HEK293T (cell line): ENCODE data around the gene CASTOR1.

Experiments
- CTCF ChIA-PET: fragments of 350-600 bp; formaldehyde crosslinking; extraction: SDS; loops from one replicate; lab custom pipeline; 2021; ENCODE audit warnings: antibody characterized with exemption, inconsistent platforms; lab: Yijun Ruan, JAX
- POLR2A ChIA-PET: fragments of 350-600 bp; formaldehyde crosslinking; extraction: SDS; loops from one replicate; lab custom pipeline; 2020; ENCODE audit warnings: antibody characterized with exemption, inconsistent platforms; lab: Yijun Ruan, JAX
- DNase-seq: peaks from one replicate; pipeline ENCODE4 v3.0.0; 2012; ENCODE audit warnings: mixed read lengths; ENCODE audit errors: extremely low spot score
- ARNT ChIP-seq: fragments of 450-650 bp; IDR thresholded peaks from 2 replicates; pipeline ENCODE4 v1.6.1; 2017; ENCODE audit warnings: mild to moderate bottlenecking
- BHLHE40 ChIP-seq: fragments of 450-650 bp; IDR thresholded peaks from 2 replicates; pipeline ENCODE4 v1.6.1; 2016; ENCODE audit warnings: mild to moderate bottlenecking, moderate library complexity, borderline replicate concordance
- CTBP1 ChIP-seq: fragments of 450-650 bp; IDR thresholded peaks from 2 replicates; pipeline ENCODE4 v1.6.1; 2016; ENCODE audit warnings: borderline replicate concordance
- ELF4 ChIP-seq: fragments of 450-650 bp; IDR thresholded peaks from 2 replicates; pipeline ENCODE4 v1.6.1; 2017; ENCODE audit warnings: antibody characterized with exemption
- FOXA1 ChIP-seq: fragments of 450-650 bp; IDR thresholded peaks from 2 replicates; pipeline ENCODE4 v1.6.1; 2016; ENCODE audit warnings: mild to moderate bottlenecking
- FOXK2 ChIP-seq: fragments of 450-650 bp; IDR thresholded peaks from 2 replicates; pipeline ENCODE4 v1.6.1; 2016; ENCODE audit warnings: mild to moderate bottlenecking
- FOXM1 ChIP-seq: fragments of 450-650 bp; IDR thresholded peaks from 2 replicates; pipeline ENCODE4 v1.6.1; 2017; ENCODE audit warnings: mild to moderate bottlenecking, borderline replicate concordance
- HDGF ChIP-seq: fragments of 450-650 bp; IDR thresholded peaks from 2 replicates; pipeline ENCODE4 v1.6.1; 2017; ENCODE audit warnings: antibody characterized with exemption, borderline replicate concordance
- L3MBTL2 ChIP-seq: fragments of 450-650 bp; conservative IDR thresholded peaks from 2 replicates; pipeline ENCODE4 v1.6.1; 2016; ENCODE audit warnings: mild to moderate bottlenecking
- LEF1 ChIP-seq: fragments of 450-650 bp; IDR thresholded peaks from 2 replicates; pipeline ENCODE4 v1.6.1; 2017; ENCODE audit warnings: mild to moderate bottlenecking, borderline replicate concordance
- NFRKB ChIP-seq: fragments of 450-650 bp; IDR thresholded peaks from 2 replicates; pipeline ENCODE4 v1.6.1; 2016; ENCODE audit warnings: mild to moderate bottlenecking, moderate library complexity
- SP1 ChIP-seq: fragments of 450-650 bp; IDR thresholded peaks from 2 replicates; pipeline ENCODE4 v1.6.1; 2017
- SUZ12 ChIP-seq: fragments of 450-650 bp; IDR thresholded peaks from 2 replicates; pipeline ENCODE4 v1.6.1; 2016; ENCODE audit warnings: mild to moderate bottlenecking
- TARDBP ChIP-seq: fragments of 450-650 bp; IDR thresholded peaks from 2 replicates; pipeline ENCODE4 v1.6.1; 2016
- ZNF384 ChIP-seq: fragments of 450-650 bp; IDR thresholded peaks from 2 replicates; pipeline ENCODE4 v1.6.1; 2016
- TF ChIP-seq, protein P1 (sequence below): fragments of 450-650 bp; IDR thresholded peaks from 2 replicates; pipeline ENCODE4 v1.6.1; 2016

Gene CASTOR1

DNA sequence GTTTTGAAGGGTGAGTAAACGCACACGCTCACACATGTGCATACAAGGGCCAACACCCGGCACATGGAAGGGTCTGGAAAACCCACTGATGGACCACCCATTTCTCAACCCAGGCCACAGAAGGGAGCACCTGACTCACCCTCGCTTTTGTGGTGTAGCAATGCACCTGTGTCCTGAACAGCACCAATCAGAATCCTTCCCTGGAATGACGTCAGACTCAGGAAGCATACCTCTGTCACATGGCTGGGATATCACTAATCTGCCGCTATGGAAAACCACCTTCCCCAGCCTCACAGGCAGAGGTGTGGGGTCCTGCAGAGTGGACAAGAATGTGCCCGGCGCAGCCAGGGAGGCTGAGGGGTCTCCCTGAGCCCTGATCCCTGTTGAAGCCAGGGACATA lies 13.7 kb downstream of the CASTOR1 start:
- no peak for TF ChIP-seq SP1
- no peak for TF ChIP-seq ELF4
- TF ChIP-seq, protein P1, sequence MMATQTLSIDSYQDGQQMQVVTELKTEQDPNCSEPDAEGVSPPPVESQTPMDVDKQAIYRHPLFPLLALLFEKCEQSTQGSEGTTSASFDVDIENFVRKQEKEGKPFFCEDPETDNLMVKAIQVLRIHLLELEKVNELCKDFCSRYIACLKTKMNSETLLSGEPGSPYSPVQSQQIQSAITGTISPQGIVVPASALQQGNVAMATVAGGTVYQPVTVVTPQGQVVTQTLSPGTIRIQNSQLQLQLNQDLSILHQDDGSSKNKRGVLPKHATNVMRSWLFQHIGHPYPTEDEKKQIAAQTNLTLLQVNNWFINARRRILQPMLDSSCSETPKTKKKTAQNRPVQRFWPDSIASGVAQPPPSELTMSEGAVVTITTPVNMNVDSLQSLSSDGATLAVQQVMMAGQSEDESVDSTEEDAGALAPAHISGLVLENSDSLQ, result no peak
- TF ChIP-seq FOXM1, result no peak
- TF ChIP-seq BHLHE40, result no peak
- no peak for TF ChIP-seq ZNF384
- TF ChIP-seq LEF1, result no peak
- TF ChIP-seq NFRKB, result no peak
- no peak for TF ChIP-seq SUZ12
- TF ChIP-seq ARNT, result no peak
- no peak for TF ChIP-seq L3MBTL2
- no peak for TF ChIP-seq FOXK2
- TF ChIP-seq FOXA1, result no peak
- TF ChIP-seq CTBP1, result no peak
- POLR2A ChIA-PET, result no interaction called here
- no peak for DNase-seq
- CTCF ChIA-PET, result no interaction called here

DNA sequence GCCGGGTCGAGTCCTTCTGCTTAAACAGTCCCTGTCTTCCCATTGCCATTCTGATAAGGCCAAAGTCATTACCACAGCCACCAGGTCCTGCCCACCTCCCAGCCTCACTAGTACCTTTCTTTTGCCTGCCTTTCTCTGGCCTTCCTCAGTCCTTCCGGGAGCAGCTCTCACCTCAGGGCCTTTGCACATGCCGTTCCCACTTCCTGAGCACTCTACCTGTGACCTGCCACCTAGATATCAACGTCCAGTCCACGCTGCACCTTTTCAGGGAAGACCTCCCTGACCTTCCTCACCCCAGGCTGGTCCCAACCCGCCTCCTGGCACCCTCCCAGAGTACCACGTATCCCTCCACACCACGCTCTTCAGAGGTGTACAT lies 14.9 kb downstream of the CASTOR1 start:
- POLR2A ChIA-PET, result no interaction called here
- CTCF ChIA-PET, result no interaction called here
- DNase-seq, result no peak
- TF ChIP-seq ELF4 (no peak), ARNT (no peak), SP1 (no peak), FOXA1 (no peak), TARDBP (no peak), FOXM1 (no peak), CTBP1 (no peak), NFRKB (no peak), BHLHE40 (no peak), L3MBTL2 (no peak), HDGF (no peak)
- TF ChIP-seq, protein P1, result no peak

DNA sequence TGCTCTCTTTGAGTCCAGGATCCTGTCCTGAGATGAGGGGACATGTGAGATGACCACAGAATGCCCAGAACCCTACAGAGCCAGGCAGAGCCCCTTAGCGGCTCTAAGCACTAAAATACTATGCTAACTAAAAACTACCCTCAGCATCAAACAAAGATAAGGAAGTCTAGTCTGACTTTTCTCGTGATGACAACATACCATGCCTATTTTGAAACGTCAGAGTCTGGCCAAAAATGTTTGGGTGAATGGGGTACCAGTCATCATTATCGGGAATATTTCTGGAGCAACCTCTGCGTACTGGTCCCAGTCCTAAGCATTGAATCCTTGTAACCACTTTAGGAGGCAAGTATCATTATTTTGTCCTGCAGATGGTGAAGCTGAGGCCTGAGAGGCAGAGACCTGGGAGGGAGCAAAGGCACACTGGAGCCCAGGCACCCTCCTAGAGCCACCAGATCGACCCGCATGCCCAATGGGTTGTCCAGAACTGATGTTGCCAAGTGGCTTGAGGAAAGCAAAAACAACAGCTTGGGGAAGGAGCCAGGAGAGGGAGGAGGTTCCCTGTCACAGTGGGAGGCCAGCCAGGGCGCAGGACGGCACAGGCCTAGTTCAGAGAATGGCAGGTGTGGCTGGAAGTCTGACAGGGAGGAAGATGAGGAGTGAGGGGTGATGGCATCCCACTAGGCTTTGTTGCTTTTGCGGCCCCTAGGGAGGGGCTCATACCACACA lies 15.4 kb downstream of the CASTOR1 start:
- no peak for DNase-seq
- CTCF ChIA-PET, result no interaction called here
- POLR2A ChIA-PET, result no interaction called here
- no peak for TF ChIP-seq BHLHE40
- TF ChIP-seq, protein P1, result no peak
- TF ChIP-seq ARNT, result no peak
- no peak for TF ChIP-seq FOXA1
- no peak for TF ChIP-seq CTBP1
- no peak for TF ChIP-seq FOXM1
- TF ChIP-seq SUZ12, result no peak
- no peak for TF ChIP-seq NFRKB
- TF ChIP-seq ELF4, result no peak
- TF ChIP-seq L3MBTL2, result no peak
- TF ChIP-seq LEF1, result no peak
- TF ChIP-seq SP1, result no peak
- TF ChIP-seq TARDBP, result no peak
- no peak for TF ChIP-seq HDGF
- no peak for TF ChIP-seq FOXK2
- TF ChIP-seq ZNF384, result no peak

DNA sequence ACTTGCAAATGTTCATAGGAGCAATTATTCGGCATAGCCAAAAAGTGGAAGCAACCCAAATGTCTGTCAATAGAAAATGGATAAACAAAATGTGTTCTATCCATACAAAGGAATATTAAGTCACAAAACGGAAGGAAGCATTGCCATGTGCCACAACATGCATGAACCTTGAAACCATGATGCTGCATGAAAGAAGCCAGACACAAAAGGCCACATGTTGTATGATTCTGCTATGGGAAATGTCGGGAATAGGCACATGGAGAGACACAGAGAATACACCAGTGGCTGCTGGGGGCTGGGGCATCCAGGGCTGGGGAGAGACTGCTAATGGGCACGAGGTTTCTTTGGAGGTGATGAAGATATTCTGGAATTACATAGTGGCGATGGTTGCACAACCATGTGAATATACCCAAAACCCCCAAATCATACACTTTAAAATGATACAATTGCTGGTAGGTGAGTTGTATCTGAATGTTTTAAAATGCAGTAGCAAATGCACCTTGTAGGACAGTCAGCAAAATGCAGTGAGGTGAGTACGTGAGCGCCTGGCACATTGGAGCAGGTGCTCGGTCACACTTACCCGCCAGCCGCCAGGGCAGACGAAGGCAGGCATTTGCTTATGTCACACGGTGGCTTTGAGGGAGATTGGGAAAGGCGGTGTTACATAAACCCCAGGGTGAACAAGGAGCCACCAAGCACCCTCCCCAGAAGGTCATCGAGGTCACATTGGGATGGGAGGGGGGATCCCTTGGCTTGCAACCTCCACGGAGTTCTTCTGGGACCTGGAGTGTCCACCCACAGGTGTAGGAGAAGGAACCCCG lies 16.3 kb downstream of the CASTOR1 start:
- DNase-seq, result no peak
- TF ChIP-seq CTBP1, result no peak
- no peak for TF ChIP-seq NFRKB
- TF ChIP-seq FOXA1, result no peak
- no peak for TF ChIP-seq FOXM1
- POLR2A ChIA-PET, result no interaction called here
- CTCF ChIA-PET, result no interaction called here

DNA sequence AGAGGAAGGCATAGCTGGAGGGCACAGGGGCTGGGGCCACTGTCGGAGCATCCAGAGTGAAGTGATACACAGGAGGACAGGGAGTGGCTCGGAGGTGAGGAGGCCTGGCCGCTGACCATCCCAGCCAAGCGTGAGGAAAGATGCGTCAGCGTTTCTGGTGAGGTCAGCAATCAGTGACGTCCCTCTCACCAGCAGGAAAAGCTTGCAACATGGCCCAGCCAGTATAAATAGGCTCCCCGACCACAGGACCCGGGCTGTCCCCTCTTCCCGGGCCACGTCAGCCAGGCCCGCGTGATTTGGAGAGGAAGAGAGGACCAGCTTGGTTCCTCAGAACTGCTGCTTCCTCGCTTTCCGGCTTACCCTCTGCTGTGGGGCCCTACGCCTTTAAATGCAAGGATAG lies 18.5 kb downstream of the CASTOR1 start:
- no peak for DNase-seq
- POLR2A ChIA-PET, result interaction anchor here (0.7 to 1.1 kb wide), 2 partner anchors 13 to 54 kb away, joined by 3 read pairs; no protein-coding TSS in a partner anchor
- TF ChIP-seq L3MBTL2, result no peak
- TF ChIP-seq, protein P1, result no peak
- CTCF ChIA-PET, result interaction anchor here (0.7 kb wide), 1 partner anchor 15 kb away, joined by 5 read pairs; no protein-coding TSS in a partner anchor
